Natural killer cell (primary cell): Measurements from ENCODE around the gene DAAM2. TPM values are rescaled to one million over a fixed set of nuclear protein-coding genes. Genes with fewer than 3 reads are reported as not detected.

ENCODE experiments used
- ATAC-seq, 3 donors: fragments of 150-1000 bp in 2 of 3; fragments of 200-7000 bp in 1 of 3; cut with Tn5 transposase; 1 replicate in 1 of 3; 2 replicates in 2 of 3; pipeline ENCODE4 v1.10.0; 2021; ENCODE audit warnings: mild to moderate bottlenecking in 2 of 3, moderate library complexity in 2 of 3
- DNase-seq, 2 donors: peaks; one replicate each; pipeline versions ENCODE4 v3.0.0 to v3.0.0-alpha.2; 2013 to 2021; ENCODE audit warnings: mixed read lengths in 1 of 2
- H3K27ac ChIP-seq: one replicate; pipeline ENCODE4 v1.5.1; 2013; ENCODE audit warnings: mild to moderate bottlenecking, low read length
- H3K27me3 ChIP-seq: one replicate; pipeline ENCODE4 v1.6.1; 2013; ENCODE audit warnings: low read length; ENCODE audit not compliant: control insufficient read depth, insufficient read depth
- H3K36me3 ChIP-seq: one replicate; pipeline ENCODE4 v1.6.1; 2013; ENCODE audit warnings: low read length; ENCODE audit not compliant: control insufficient read depth, insufficient read depth
- H3K4me1 ChIP-seq: one replicate; pipeline ENCODE4 v1.6.1; 2013; ENCODE audit warnings: low read length; ENCODE audit not compliant: control insufficient read depth, insufficient read depth
- H3K4me3 ChIP-seq: one replicate; pipeline ENCODE4 v1.5.1; 2013; ENCODE audit warnings: low read length
- H3K9me3 ChIP-seq: one replicate; pipeline ENCODE4 v1.6.1; 2013; ENCODE audit warnings: low read length; ENCODE audit not compliant: control insufficient read depth, insufficient read depth
- H3K27ac Mint-ChIP-seq, 2 donors: one replicate each; pipeline ENCODE4 v1.8.0; 2022; ENCODE audit warnings: mild to moderate bottlenecking in 2 of 2, mixed read lengths in 2 of 2, moderate library complexity in 1 of 2
- H3K27me3 Mint-ChIP-seq, 2 donors: one replicate each; pipeline ENCODE4 v1.8.0; 2022; ENCODE audit warnings: low read depth in 2 of 2, mixed read lengths in 2 of 2
- H3K36me3 Mint-ChIP-seq: one replicate; pipeline ENCODE4 v1.8.0; 2022; ENCODE audit warnings: mixed read lengths
- H3K4me1 Mint-ChIP-seq, 2 donors: one replicate each; pipeline ENCODE4 v1.8.0; 2022; ENCODE audit warnings: mixed read lengths in 2 of 2
- H3K4me3 Mint-ChIP-seq: one replicate; pipeline ENCODE4 v1.8.0; 2022; ENCODE audit warnings: mild to moderate bottlenecking, moderate library complexity, mixed read lengths
- H3K9me3 Mint-ChIP-seq, 2 donors: one replicate each; pipeline ENCODE4 v1.8.0; 2022; ENCODE audit warnings: mixed read lengths in 2 of 2
- CTCF ChIP-seq: fragments of 200-600 bp; IDR thresholded peaks from one replicate; pipeline ENCODE4 v1.8.0; 2022; ENCODE audit warnings: antibody characterized with exemption
- WGBS: methylation state at CpG from one replicate; pipeline ENCODE4 v1.1.7; 2013; ENCODE audit warnings: missing lambda C conversion rate; ENCODE audit not compliant: insufficient coverage; 5-methylcytosine and 5-hydroxymethylcytosine counted together
- intact Hi-C: fragments of 100-400 bp; cut with micrococcal nuclease; formaldehyde crosslinking; loops from one replicate; pipeline ENCODE4 v1.14.2; 2022
- total RNA-seq, 4 donors: library from RNA; stranded (reverse); fragments of 120-200 nt in 1 of 4; gene quantifications; one replicate each; pipeline versions ENCODE4 v1.2.3 to v1.2.4, GENCODE V29; 2013 to 2022

DAAM2 gene
- total RNA-seq, 3 donors from 2014 or later (not counting 1 experiment from before 2014, with no cell fraction given), result not detected

DNA sequence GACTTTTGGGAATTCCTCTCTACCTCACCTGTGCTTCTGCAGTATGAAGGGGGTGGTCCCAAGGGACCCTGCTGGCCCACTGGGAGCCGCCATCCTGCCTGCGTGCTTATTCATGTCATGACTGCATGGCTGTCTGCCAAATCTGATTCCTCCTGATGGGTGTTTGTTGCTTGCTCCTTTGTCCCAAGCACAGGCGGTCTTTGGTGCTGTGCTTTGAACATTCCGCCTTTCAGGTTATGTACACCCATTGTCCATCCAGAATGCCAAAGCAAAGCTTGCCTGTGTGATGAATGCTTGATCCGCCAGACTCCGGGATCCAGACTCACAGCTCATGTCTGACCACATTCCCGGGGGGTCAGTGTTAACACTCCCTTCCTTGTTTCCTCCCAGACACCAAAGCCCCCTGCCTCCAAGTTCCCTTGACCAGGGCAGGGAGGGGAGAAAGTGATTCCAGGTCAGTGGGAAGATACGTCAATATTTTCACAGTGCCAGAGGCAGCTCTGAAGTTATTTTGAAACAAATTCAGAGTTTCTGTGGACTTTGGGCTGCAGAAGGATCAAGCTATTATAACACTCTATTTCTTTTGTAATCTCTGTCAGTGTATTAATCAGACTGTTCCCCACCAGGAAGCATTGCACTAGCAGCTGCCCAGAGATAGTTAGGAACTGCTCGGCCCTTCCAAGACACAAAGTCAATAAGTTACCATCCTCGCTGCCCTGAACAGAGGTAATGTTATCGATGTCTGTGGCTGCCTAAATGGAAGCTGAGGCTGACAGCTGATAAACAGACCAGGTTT is 9.5 kb downstream of the DAAM2 start:
- H3K4me1 Mint-ChIP-seq, result no peaks in the 10 kb centered on the region
- Histone ChIP-seq H3K27ac (no peak overlapping the region), H3K36me3 (no peaks in the 10 kb centered on the region), H3K4me1 (no peaks in the 10 kb centered on the region), H3K27me3 (no peaks in the 10 kb centered on the region), H3K4me3 (no peak overlapping the region), H3K9me3 (no peaks in the 10 kb centered on the region)
- 85% methylated on average over 11 of the region's 11 CpGs for WGBS
- DNase-seq (no peak), ATAC-seq (no peak)
- H3K36me3 Mint-ChIP-seq, result no peaks in the 10 kb centered on the region
- no peak overlapping the region for H3K27ac Mint-ChIP-seq
- no peak for TF ChIP-seq CTCF
- H3K27me3 Mint-ChIP-seq, result peaks cover 3 to 24% of the 10 kb centered on the region in 2 donors
- no peaks in the 10 kb centered on the region for H3K9me3 Mint-ChIP-seq
- intact Hi-C loops, result no loop called here
- H3K4me3 Mint-ChIP-seq, result no peak overlapping the region

DNA sequence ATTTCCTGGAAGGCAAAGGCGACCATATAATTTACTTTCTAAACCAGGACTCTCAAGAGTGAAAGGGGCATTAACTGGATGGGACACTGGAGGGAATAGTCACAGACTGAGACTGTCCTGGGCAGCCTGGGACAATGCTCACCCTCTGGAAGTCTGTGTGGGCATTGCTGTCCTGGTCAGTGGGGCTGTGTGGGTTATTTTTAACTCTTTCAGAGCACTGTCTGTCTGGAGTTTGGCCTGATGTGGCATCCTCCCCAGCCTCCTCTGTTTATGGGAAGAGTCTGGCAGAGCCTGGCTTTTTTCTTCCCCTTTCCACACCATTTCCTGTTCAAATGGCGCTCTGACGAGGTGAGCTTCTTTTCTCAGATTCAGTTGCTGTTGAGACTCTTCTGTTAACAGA is 11.7 kb downstream of the DAAM2 start:
- Histone ChIP-seq H3K27me3 (no peaks in the 10 kb centered on the region), H3K9me3 (no peaks in the 10 kb centered on the region), H3K4me3 (no peak overlapping the region), H3K36me3 (no peaks in the 10 kb centered on the region), H3K4me1 (no peaks in the 10 kb centered on the region), H3K27ac (no peak overlapping the region)
- intact Hi-C loops, result no loop called here
- Mint-ChIP-seq H3K27ac (no peak overlapping the region), H3K36me3 (no peaks in the 10 kb centered on the region), H3K4me3 (no peak overlapping the region), H3K9me3 (no peaks in the 10 kb centered on the region), H3K27me3 (peaks cover 9 to 26% of the 10 kb centered on the region in 2 donors), H3K4me1 (no peaks in the 10 kb centered on the region)
- ATAC-seq (no peak), DNase-seq (no peak)
- WGBS, result 13% methylated on average over 2 of the region's 3 CpGs
- no peak for TF ChIP-seq CTCF

GRCh38 chr6:39804466-39805065 is 12.4 kb downstream of the DAAM2 start:
- no peak overlapping the region for H3K4me3 Mint-ChIP-seq
- no peak for DNase-seq
- H3K27me3 Mint-ChIP-seq, result peaks cover 14 to 26% of the 10 kb centered on the region in 2 donors
- intact Hi-C loops, result no loop called here
- H3K9me3 Mint-ChIP-seq, result no peaks in the 10 kb centered on the region
- no peaks in the 10 kb centered on the region for H3K27me3 ChIP-seq
- H3K27ac ChIP-seq, result no peak overlapping the region
- H3K36me3 ChIP-seq, result no peaks in the 10 kb centered on the region
- H3K36me3 Mint-ChIP-seq, result no peaks in the 10 kb centered on the region
- no peak for TF ChIP-seq CTCF
- H3K9me3 ChIP-seq, result no peaks in the 10 kb centered on the region
- H3K4me3 ChIP-seq, result no peak overlapping the region
- ATAC-seq, result no peak
- no peaks in the 10 kb centered on the region for H3K4me1 Mint-ChIP-seq
- H3K27ac Mint-ChIP-seq, result no peak overlapping the region
- WGBS, result 81% methylated on average over 4 of the region's 5 CpGs
- H3K4me1 ChIP-seq, result no peaks in the 10 kb centered on the region
